Endodermal cell (in vitro differentiated cells): ENCODE results near the gene CASP8AP2. TPM values are rescaled to one million over a fixed set of nuclear protein-coding genes. Genes with fewer than 3 reads are reported as not detected.

ENCODE experiments used
- DNase-seq: peaks from one replicate; pipeline ENCODE4 v3.0.0-alpha.2; 2017
- H3K27ac ChIP-seq: 2 replicates; pipeline ENCODE4 v1.5.1; 2013; ENCODE audit warnings: mild to moderate bottlenecking, low read depth, low read length, moderate library complexity
- H3K27me3 ChIP-seq: 2 replicates; pipeline ENCODE4 v1.6.1; 2013; ENCODE audit warnings: mild to moderate bottlenecking, low read length, moderate library complexity; ENCODE audit not compliant: insufficient read depth, control insufficient read depth, poor library complexity, severe bottlenecking
- H3K36me3 ChIP-seq: 2 replicates; pipeline ENCODE4 v1.7.0; 2013; ENCODE audit warnings: mild to moderate bottlenecking, low read length, moderate library complexity; ENCODE audit not compliant: control insufficient read depth, insufficient read depth
- H3K4me1 ChIP-seq: one replicate; pipeline ENCODE4 v1.7.0; 2013; ENCODE audit warnings: low read length; ENCODE audit not compliant: control insufficient read depth, insufficient read depth
- H3K4me3 ChIP-seq: 2 replicates; pipeline ENCODE4 v1.5.1; 2013; ENCODE audit warnings: mild to moderate bottlenecking, low read length, moderate library complexity
- H3K9ac ChIP-seq: 2 replicates; pipeline ENCODE4 v1.6.1; 2013; ENCODE audit warnings: mild to moderate bottlenecking, low read length, moderate library complexity; ENCODE audit not compliant: poor library complexity, severe bottlenecking; ENCODE audit errors: extremely low read depth
- H3K9me3 ChIP-seq: 2 replicates; pipeline ENCODE4 v1.6.1; 2013; ENCODE audit warnings: mild to moderate bottlenecking, low read length, moderate library complexity; ENCODE audit not compliant: control insufficient read depth
- H3K27ac Mint-ChIP-seq: 2 replicates; pipeline ENCODE4 v1.8.0; 2020; ENCODE audit warnings: mixed read lengths
- H3K27me3 Mint-ChIP-seq: 2 replicates; pipeline ENCODE4 v1.8.0; 2021; ENCODE audit warnings: mild to moderate bottlenecking, mixed read lengths; ENCODE audit not compliant: insufficient read depth
- H3K36me3 Mint-ChIP-seq: 2 replicates; pipeline ENCODE4 v1.8.0; 2020; ENCODE audit warnings: low read depth, mixed read lengths
- H3K4me1 Mint-ChIP-seq: 2 replicates; pipeline ENCODE4 v1.8.0; 2020; ENCODE audit warnings: mixed read lengths
- H3K4me3 Mint-ChIP-seq: 2 replicates; pipeline ENCODE4 v1.8.0; 2020; ENCODE audit warnings: mild to moderate bottlenecking, moderate library complexity, mixed read lengths
- H3K9me3 Mint-ChIP-seq: 2 replicates; pipeline ENCODE4 v1.8.0; 2020; ENCODE audit warnings: mild to moderate bottlenecking, mixed read lengths
- WGBS, 2 experiments: methylation state at CpG; one replicate each; pipeline versions ENCODE4 v1.1.5 to v1.1.7; 2013; ENCODE audit warnings: missing lambda C conversion rate in 2 of 2, mixed read lengths in 1 of 2; ENCODE audit not compliant: insufficient coverage in 1 of 2, insufficient read length in 1 of 2; 5-methylcytosine and 5-hydroxymethylcytosine counted together
- total RNA-seq, 2 donors: library from RNA; stranded (reverse); fragmentation: NEBNext Ultra II Directional in 1 of 2; extraction: Animal tissue kit (Norgen Biotek cat#: 25700) in 1 of 2; gene quantifications; 2 replicates in 1 of 2; 3 replicates in 1 of 2; pipeline ENCODE4 v1.2.1, GENCODE V29; 2021
- TF ChIP-seq, protein P1 (sequence below): fragments of 200-600 bp; sonication (generic); conservative IDR thresholded peaks from 2 replicates; pipeline ENCODE4 v1.5.0; 2021; ENCODE audit warnings: antibody characterized with exemption, mild to moderate bottlenecking

The CASP8AP2 gene
- total RNA-seq, 2 donors from 2014 or later: 31.1 to 40.0 TPM

DNA sequence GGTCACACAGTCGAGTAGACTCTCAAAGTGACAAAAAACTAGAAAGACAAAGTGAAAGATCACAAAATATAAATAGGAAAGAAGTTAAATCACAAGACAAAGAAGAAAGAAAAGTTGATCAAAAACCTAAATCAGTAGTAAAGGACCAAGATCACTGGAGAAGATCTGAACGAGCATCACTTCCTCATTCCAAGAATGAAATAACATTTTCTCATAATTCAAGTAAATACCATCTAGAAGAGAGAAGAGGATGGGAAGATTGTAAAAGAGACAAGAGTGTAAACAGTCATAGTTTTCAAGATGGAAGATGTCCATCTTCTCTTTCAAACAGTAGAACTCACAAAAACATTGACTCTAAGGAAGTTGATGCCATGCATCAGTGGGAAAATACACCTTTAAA, 33.0 kb downstream of the CASP8AP2 start:
- Mint-ChIP-seq H3K27me3 (no peaks in the 10 kb centered on the region), H3K27ac (no peak overlapping the region), H3K9me3 (peaks cover 13% of the 10 kb centered on the region), H3K36me3 (peaks cover 81% of the 10 kb centered on the region), H3K4me1 (no peaks in the 10 kb centered on the region), H3K4me3 (no peak overlapping the region)
- no peak overlapping the region for H3K27ac ChIP-seq
- DNase-seq: no peak
- H3K4me1 ChIP-seq: no peaks in the 10 kb centered on the region
- 100% methylated on average over 1 of the region's 2 CpGs; no CpG with 5 or more reads in 1 of the 2 experiments for WGBS, 2 experiments
- peaks cover 84% of the 10 kb centered on the region for H3K36me3 ChIP-seq
- TF ChIP-seq, protein P1, sequence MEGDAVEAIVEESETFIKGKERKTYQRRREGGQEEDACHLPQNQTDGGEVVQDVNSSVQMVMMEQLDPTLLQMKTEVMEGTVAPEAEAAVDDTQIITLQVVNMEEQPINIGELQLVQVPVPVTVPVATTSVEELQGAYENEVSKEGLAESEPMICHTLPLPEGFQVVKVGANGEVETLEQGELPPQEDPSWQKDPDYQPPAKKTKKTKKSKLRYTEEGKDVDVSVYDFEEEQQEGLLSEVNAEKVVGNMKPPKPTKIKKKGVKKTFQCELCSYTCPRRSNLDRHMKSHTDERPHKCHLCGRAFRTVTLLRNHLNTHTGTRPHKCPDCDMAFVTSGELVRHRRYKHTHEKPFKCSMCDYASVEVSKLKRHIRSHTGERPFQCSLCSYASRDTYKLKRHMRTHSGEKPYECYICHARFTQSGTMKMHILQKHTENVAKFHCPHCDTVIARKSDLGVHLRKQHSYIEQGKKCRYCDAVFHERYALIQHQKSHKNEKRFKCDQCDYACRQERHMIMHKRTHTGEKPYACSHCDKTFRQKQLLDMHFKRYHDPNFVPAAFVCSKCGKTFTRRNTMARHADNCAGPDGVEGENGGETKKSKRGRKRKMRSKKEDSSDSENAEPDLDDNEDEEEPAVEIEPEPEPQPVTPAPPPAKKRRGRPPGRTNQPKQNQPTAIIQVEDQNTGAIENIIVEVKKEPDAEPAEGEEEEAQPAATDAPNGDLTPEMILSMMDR: no peak
- H3K9me3 ChIP-seq: peaks cover 37% of the 10 kb centered on the region
- H3K27me3 ChIP-seq: no peaks in the 10 kb centered on the region
- no peak overlapping the region for H3K4me3 ChIP-seq
- H3K9ac ChIP-seq: no peak overlapping the region

DNA sequence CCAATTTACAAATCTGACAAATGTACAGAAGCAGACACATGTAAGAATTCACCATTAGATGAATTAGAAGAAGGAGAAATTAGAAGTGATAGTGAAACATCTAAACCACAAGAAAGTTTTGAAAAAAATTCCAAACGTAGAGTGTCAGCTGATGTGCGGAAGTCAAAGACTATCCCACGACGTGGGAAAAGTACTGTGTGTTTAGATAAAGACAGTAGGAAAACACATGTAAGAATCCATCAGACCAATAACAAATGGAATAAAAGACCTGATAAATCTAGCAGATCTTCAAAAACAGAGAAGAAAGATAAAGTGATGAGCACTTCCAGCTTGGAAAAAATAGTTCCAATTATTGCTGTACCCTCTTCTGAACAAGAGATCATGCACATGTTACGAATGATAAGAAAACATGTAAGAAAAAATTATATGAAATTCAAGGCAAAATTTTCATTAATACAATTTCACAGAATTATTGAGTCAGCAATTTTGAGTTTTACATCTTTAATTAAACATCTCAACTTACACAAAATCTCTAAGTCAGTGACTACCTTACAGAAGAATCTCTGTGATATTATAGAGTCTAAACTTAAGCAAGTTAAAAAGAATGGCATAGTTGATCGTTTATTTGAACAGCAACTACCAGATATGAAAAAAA, 36.5 kb downstream of the CASP8AP2 start:
- H3K27me3 ChIP-seq: no peaks in the 10 kb centered on the region
- no peaks in the 10 kb centered on the region for H3K4me1 Mint-ChIP-seq
- H3K9me3 ChIP-seq: peaks cover 37% of the 10 kb centered on the region
- no peak overlapping the region for H3K4me3 ChIP-seq
- no peak overlapping the region for H3K9ac ChIP-seq
- TF ChIP-seq, protein P1: no peak
- WGBS, 2 experiments: 96 to 100% methylated on average over 1 to 5 of the region's 6 CpGs
- DNase-seq: no peak
- no peak overlapping the region for H3K27ac Mint-ChIP-seq
- H3K4me1 ChIP-seq: no peaks in the 10 kb centered on the region
- H3K36me3 ChIP-seq: peaks cover 93% of the 10 kb centered on the region
- peaks cover 15% of the 10 kb centered on the region for H3K9me3 Mint-ChIP-seq
- H3K4me3 Mint-ChIP-seq: no peak overlapping the region
- no peaks in the 10 kb centered on the region for H3K27me3 Mint-ChIP-seq
- H3K27ac ChIP-seq: no peak overlapping the region
- peaks cover 90% of the 10 kb centered on the region for H3K36me3 Mint-ChIP-seq

DNA sequence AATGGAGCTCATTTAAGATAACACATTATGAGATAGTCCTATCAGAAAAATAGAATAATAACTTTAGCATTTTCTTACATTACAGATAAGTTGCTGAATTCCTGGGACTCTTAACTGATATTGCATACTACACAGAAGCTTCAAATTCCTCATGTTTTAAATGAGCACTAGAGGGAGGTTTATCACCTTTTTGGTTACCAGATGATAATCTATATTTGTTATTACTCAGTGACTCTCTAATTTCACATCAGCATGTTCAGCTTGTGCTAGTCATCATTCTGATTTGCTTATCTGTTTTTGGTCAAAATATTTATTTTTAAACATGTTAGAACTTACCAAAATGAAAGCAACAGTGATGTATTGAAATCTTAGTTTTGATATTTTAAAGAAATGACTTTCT, 44.0 kb downstream of the CASP8AP2 start:
- Histone ChIP-seq H3K4me3 (no peak overlapping the region), H3K27ac (no peak overlapping the region), H3K27me3 (no peaks in the 10 kb centered on the region), H3K4me1 (no peaks in the 10 kb centered on the region), H3K36me3 (peaks cover 50% of the 10 kb centered on the region), H3K9ac (no peak overlapping the region), H3K9me3 (no peaks in the 10 kb centered on the region)
- TF ChIP-seq, protein P1: no peak
- H3K27me3 Mint-ChIP-seq: no peaks in the 10 kb centered on the region
- peaks cover 41% of the 10 kb centered on the region for H3K36me3 Mint-ChIP-seq
- DNase-seq: no peak
- no peaks in the 10 kb centered on the region for H3K9me3 Mint-ChIP-seq
- no peak overlapping the region for H3K4me3 Mint-ChIP-seq
- no peaks in the 10 kb centered on the region for H3K4me1 Mint-ChIP-seq
- H3K27ac Mint-ChIP-seq: no peak overlapping the region
